ENCODE data around the gene LEO1.

GRCh38 chr15:51952805-51953204 is 18.8 kb downstream of the LEO1 start:
- TF ChIP-seq CTCF (IDR thresholded peaks at IDR 0.05; ENCODE audit: low read depth, low read length, missing input control), result no peak
- TF ChIP-seq RXRA (IDR thresholded peaks at IDR 0.05), result no peak
- no peak for TF ChIP-seq EGR1 (IDR thresholded peaks at IDR 0.05; ENCODE audit: low read depth in 2 of 2)
- TF ChIP-seq RAD21 (IDR thresholded peaks at IDR 0.05), result no peak
- TF ChIP-seq FOXA1 (IDR thresholded peaks at IDR 0.05), result no peak
- no peak for TF ChIP-seq REST (IDR thresholded peaks at IDR 0.05)
- TF ChIP-seq NR2F2 (IDR thresholded peaks at IDR 0.05), result no peak
- TF ChIP-seq, protein P1, sequence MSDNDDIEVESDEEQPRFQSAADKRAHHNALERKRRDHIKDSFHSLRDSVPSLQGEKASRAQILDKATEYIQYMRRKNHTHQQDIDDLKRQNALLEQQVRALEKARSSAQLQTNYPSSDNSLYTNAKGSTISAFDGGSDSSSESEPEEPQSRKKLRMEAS (IDR thresholded peaks at IDR 0.05), result no peak
- no peak for TF ChIP-seq SP1 (IDR thresholded peaks at IDR 0.05)
- no peak for TF ChIP-seq ATF3 (IDR thresholded peaks at IDR 0.05)

Data from liver (tissue), 3 donors.